Astrocyte (in vitro differentiated cells and primary cell): Measurements from ENCODE around the gene KIRREL3.

Source experiments
- CTCF ChIP-seq: IDR thresholded peaks from 2 replicates; pipeline ENCODE4 v1.5.1; 2011; ENCODE audit warnings: low read depth, mild to moderate bottlenecking, inconsistent platforms, low read length, moderate library complexity; ENCODE audit not compliant: insufficient read depth
- EZH2 ChIP-seq: IDR thresholded peaks from 2 replicates; pipeline ENCODE4 v1.6.1; 2012; ENCODE audit warnings: mild to moderate bottlenecking, low read length, inconsistent platforms; ENCODE audit not compliant: insufficient read depth

GRCh38 chr11:127000981-127001380 lies 411 bp upstream of the KIRREL3 start:
- TF ChIP-seq CTCF (no peak), EZH2 (no peak)
